Loucy (cell line): ENCODE measurements around the gene PPP1R13B.

ENCODE experiments used
- H2AFZ ChIP-seq: fragments of 200-600 bp; sonication (generic); 2 replicates; pipeline ENCODE4 v1.6.0; 2016; ENCODE audit warnings: antibody characterized with exemption, mild to moderate bottlenecking, low read length, moderate library complexity
- H3F3A ChIP-seq: fragments of 200-600 bp; 2 replicates; pipeline ENCODE4 v1.6.0; 2016; ENCODE audit warnings: antibody characterized with exemption, low read depth, mild to moderate bottlenecking
- H3K27me3 ChIP-seq: fragments of 200-600 bp; sonication (generic); 2 replicates; pipeline ENCODE4 v1.6.1; 2014; ENCODE audit warnings: low read length, mild to moderate bottlenecking; ENCODE audit not compliant: insufficient read depth, poor library complexity, severe bottlenecking
- H3K36me3 ChIP-seq: fragments of 200-600 bp; sonication (generic); 2 replicates; pipeline ENCODE4 v1.6.1; 2016; ENCODE audit warnings: low read length; ENCODE audit not compliant: insufficient read depth
- H3K4me1 ChIP-seq: fragments of 200-600 bp; sonication (generic); 2 replicates; pipeline ENCODE4 v1.5.1; 2014; ENCODE audit warnings: low read length, mild to moderate bottlenecking; ENCODE audit not compliant: insufficient read depth, poor library complexity, severe bottlenecking
- H3K4me2 ChIP-seq: fragments of 200-600 bp; sonication (generic); 2 replicates; pipeline ENCODE4 v1.6.0; 2014; ENCODE audit warnings: antibody characterized with exemption, low read length, low read depth, mild to moderate bottlenecking; ENCODE audit not compliant: poor library complexity, severe bottlenecking
- H3K4me3 ChIP-seq: fragments of 200-600 bp; sonication (generic); 2 replicates; pipeline ENCODE4 v1.5.1; 2014; ENCODE audit warnings: low read length, mild to moderate bottlenecking, mixed read lengths; ENCODE audit not compliant: poor library complexity, severe bottlenecking
- H3K79me2 ChIP-seq: fragments of 200-600 bp; sonication (generic); 2 replicates; pipeline ENCODE4 v1.6.1; 2014; ENCODE audit warnings: low read length; ENCODE audit not compliant: insufficient read depth
- H3K9ac ChIP-seq: fragments of 200-600 bp; sonication (generic); 2 replicates; pipeline ENCODE4 v1.6.0; 2014; ENCODE audit warnings: mild to moderate bottlenecking, low read depth, low read length, moderate library complexity; ENCODE audit not compliant: poor library complexity, severe bottlenecking
- H3K9me2 ChIP-seq: fragments of 200-600 bp; sonication (generic); replicated peaks from 2 replicates; pipeline ENCODE4 v1.6.1; 2016; ENCODE audit warnings: low read depth, low read length, mixed read lengths
- H3K9me3 ChIP-seq: fragments of 200-600 bp; sonication (generic); 2 replicates; pipeline ENCODE4 v1.6.1; 2014; ENCODE audit warnings: mild to moderate bottlenecking, antibody characterized with exemption, low read length, low read depth; ENCODE audit not compliant: insufficient read depth
- H4K20me1 ChIP-seq: fragments of 200-600 bp; sonication (generic); 2 replicates; pipeline ENCODE4 v1.6.0; 2014; ENCODE audit warnings: antibody characterized with exemption, low read length, mild to moderate bottlenecking; ENCODE audit not compliant: insufficient read depth, poor library complexity, severe bottlenecking
- EZH2phosphoT487 ChIP-seq: fragments of 200-600 bp; IDR thresholded peaks from 2 replicates; pipeline ENCODE4 v1.6.1; 2018; ENCODE audit warnings: antibody characterized with exemption, mild to moderate bottlenecking, moderate library complexity, borderline replicate concordance
- TF ChIP-seq, protein P1 (sequence below): fragments of 200-600 bp; sonication (generic); conservative IDR thresholded peaks from 2 replicates; pipeline ENCODE4 v1.5.1; 2014; ENCODE audit warnings: mild to moderate bottlenecking, antibody characterized with exemption, low read length

The PPP1R13B gene

DNA sequence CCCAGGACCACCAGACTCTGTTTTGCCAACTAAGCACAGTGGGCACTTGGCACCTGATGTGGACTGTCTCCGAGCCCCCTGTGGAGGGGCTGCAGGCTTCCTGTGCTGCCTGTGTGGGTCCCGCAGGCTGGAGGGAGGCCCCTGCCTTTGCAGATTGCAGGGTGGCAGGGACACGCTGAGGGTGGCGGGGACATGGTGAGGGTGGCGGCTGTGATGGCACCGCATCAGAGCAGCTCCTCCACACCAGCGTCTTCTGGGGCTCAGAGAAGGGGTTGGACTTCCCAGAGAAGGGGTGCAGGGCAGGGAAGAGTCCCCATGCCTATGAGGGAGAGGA, 123.7 kb downstream of the PPP1R13B start:
- H3K4me3 ChIP-seq = no peak overlapping the region
- H3K9me3 ChIP-seq = no peaks in the 10 kb centered on the region
- H3K36me3 ChIP-seq = no peaks in the 10 kb centered on the region
- no peaks in the 10 kb centered on the region for H4K20me1 ChIP-seq
- H3K4me2 ChIP-seq = no peak overlapping the region
- no peaks in the 10 kb centered on the region for H3K9me2 ChIP-seq
- H3F3A ChIP-seq = no peaks in the 10 kb centered on the region
- no peaks in the 10 kb centered on the region for H3K4me1 ChIP-seq
- no peak for TF ChIP-seq EZH2phosphoT487
- TF ChIP-seq, protein P1, sequence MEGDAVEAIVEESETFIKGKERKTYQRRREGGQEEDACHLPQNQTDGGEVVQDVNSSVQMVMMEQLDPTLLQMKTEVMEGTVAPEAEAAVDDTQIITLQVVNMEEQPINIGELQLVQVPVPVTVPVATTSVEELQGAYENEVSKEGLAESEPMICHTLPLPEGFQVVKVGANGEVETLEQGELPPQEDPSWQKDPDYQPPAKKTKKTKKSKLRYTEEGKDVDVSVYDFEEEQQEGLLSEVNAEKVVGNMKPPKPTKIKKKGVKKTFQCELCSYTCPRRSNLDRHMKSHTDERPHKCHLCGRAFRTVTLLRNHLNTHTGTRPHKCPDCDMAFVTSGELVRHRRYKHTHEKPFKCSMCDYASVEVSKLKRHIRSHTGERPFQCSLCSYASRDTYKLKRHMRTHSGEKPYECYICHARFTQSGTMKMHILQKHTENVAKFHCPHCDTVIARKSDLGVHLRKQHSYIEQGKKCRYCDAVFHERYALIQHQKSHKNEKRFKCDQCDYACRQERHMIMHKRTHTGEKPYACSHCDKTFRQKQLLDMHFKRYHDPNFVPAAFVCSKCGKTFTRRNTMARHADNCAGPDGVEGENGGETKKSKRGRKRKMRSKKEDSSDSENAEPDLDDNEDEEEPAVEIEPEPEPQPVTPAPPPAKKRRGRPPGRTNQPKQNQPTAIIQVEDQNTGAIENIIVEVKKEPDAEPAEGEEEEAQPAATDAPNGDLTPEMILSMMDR = no peak
- no peak overlapping the region for H3K9ac ChIP-seq
- H2AFZ ChIP-seq = no peak overlapping the region
- H3K79me2 ChIP-seq = peaks cover 8% of the 10 kb centered on the region; the same call in 1 of the 2 replicates
- H3K27me3 ChIP-seq = no peaks in the 10 kb centered on the region

DNA sequence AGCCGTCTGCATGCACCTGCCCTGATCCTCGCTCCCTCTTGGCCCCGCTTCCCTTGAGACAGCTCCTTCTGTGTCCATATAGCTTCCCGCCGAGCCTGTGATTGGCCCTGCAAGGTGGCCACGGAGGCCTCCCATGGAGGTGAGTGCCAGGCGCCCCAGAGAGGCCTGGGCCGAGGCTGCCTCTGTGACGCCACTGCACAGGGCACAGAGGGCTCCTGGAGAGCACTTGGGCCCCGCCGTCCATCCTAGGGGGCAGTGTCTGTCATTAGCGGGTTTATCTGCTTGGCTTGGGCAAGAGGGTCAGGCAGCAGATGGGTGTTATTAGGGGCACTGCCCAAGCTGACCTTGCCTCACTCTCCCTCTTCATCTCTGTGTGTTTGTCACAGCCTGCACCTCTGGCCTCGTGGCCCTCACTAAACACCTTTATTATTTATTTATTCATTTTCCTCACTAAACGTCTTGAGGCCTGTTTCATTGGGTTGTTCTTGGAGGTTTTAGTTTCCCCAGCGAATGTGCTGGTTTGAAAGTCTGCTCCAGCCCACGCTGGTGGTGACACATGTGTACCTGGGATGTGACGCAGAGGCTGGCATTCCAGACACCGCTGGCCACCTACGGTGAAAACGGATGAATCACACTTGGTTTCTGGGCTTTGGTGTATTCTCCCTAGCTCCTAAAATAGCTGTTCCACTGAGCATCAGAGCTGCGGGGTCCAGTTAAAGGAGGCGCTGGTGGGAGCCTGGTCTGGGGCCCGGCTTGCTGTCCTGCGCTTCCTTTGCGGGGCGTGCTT, 125.8 kb downstream of the PPP1R13B start:
- H3K9ac ChIP-seq = no peak overlapping the region
- no peak overlapping the region for H3K4me2 ChIP-seq
- no peaks in the 10 kb centered on the region for H3K9me2 ChIP-seq
- TF ChIP-seq EZH2phosphoT487 = no peak
- TF ChIP-seq, protein P1 = no peak
- peaks cover under 1% of the 10 kb centered on the region for H4K20me1 ChIP-seq
- H2AFZ ChIP-seq = no peak overlapping the region
- H3K27me3 ChIP-seq = no peaks in the 10 kb centered on the region
- no peaks in the 10 kb centered on the region for H3F3A ChIP-seq
- no peaks in the 10 kb centered on the region for H3K4me1 ChIP-seq
- no peaks in the 10 kb centered on the region for H3K9me3 ChIP-seq
- H3K79me2 ChIP-seq = peaks cover 14% of the 10 kb centered on the region
- H3K4me3 ChIP-seq = no peak overlapping the region
- H3K36me3 ChIP-seq = no peaks in the 10 kb centered on the region

DNA sequence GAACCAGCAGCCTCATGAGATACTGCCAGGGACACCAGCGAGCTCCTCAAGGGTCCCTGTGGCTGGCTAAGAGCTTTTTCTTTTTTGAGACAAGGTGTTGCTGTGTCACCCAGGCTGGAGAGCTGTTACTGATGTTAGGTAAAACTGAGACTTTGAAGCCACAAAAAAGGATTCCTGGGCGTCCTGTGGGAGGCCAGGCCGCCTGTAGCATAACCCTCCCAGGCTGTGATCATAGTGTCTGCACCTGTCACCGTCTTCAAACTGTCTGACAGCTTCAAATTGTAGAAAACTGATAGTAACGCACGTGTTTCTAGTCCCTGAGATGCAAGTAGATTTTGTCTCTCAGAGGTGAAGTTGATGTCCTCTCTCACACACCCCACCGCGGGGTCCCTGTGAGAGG, 127.6 kb downstream of the PPP1R13B start:
- Histone ChIP-seq H3K36me3 (no peaks in the 10 kb centered on the region), H3K79me2 (peaks cover 24% of the 10 kb centered on the region), H3K4me2 (no peak overlapping the region), H3F3A (no peaks in the 10 kb centered on the region), H2AFZ (no peak overlapping the region), H3K27me3 (no peaks in the 10 kb centered on the region), H4K20me1 (peaks cover 4% of the 10 kb centered on the region), H3K9ac (no peak overlapping the region), H3K4me3 (no peak overlapping the region), H3K4me1 (no peaks in the 10 kb centered on the region), H3K9me3 (no peaks in the 10 kb centered on the region), H3K9me2 (no peaks in the 10 kb centered on the region)
- TF ChIP-seq, protein P1 = no peak
- TF ChIP-seq EZH2phosphoT487 = no peak
